Stomach (tissue), 9 donors: ENCODE results near the gene PTER. TPM values are rescaled to one million over a fixed set of nuclear protein-coding genes. Genes with fewer than 3 reads are reported as not detected.

Source experiments
- DNase-seq, 2 donors: peaks; one replicate each; pipeline versions ENCODE4 v3.0.0 to v3.0.0-alpha.2; 2013 to 2019
- H3K27ac ChIP-seq, 5 donors: fragments of 200-600 bp in 4 of 5; sonication (generic) in 4 of 5; one replicate each; pipeline ENCODE4 v1.5.1; 2013 to 2019; ENCODE audit warnings: mild to moderate bottlenecking in 1 of 5, moderate library complexity in 1 of 5
- H3K27me3 ChIP-seq, 3 donors: fragments of 200-600 bp; sonication (generic); one replicate each; pipeline ENCODE4 v1.5.1; 2017 to 2019; ENCODE audit warnings: mixed run types in 1 of 3
- H3K36me3 ChIP-seq, 4 donors: fragments of 200-600 bp; sonication (generic); 1 replicate in 3 of 4; 2 replicates in 1 of 4; pipeline ENCODE4 v1.5.1; 2016 to 2019
- H3K4me1 ChIP-seq, 4 donors: fragments of 200-600 bp; sonication (generic); one replicate each; pipeline ENCODE4 v1.5.1; 2016 to 2019
- H3K4me3 ChIP-seq, 4 donors: fragments of 200-600 bp; sonication (generic) in 3 of 4; one replicate each; pipeline ENCODE4 v1.5.1; 2016 to 2019; ENCODE audit warnings: mild to moderate bottlenecking in 1 of 4
- H3K9me3 ChIP-seq, 4 donors: fragments of 200-600 bp; sonication (generic); one replicate each; pipeline ENCODE4 v1.5.1; 2016 to 2019
- EP300 ChIP-seq: sonication (generic); formaldehyde crosslinking; IDR thresholded peaks from one replicate; pipeline ENCODE4 v1.6.1; 2017; ENCODE audit warnings: antibody characterized with exemption
- POLR2A ChIP-seq, 4 donors: fragments of 450-650 bp; IDR thresholded peaks; one replicate each; pipeline ENCODE4 v1.6.1; 2016; ENCODE audit warnings: antibody characterized with exemption in 4 of 4, control low read depth in 2 of 4, mild to moderate bottlenecking in 1 of 4, moderate library complexity in 1 of 4
- POLR2AphosphoS5 ChIP-seq, 3 donors: sonication (generic); formaldehyde crosslinking; IDR thresholded peaks; one replicate each; pipeline ENCODE4 v1.6.1; 2016; ENCODE audit warnings: antibody characterized with exemption in 3 of 3
- WGBS, 5 donors: extraction: QIAGEN DNeasy Blood & Tissue Kit in 3 of 5; methylation state at CpG; one replicate each; pipeline versions ENCODE4 v1.1.5 to v1.1.7; 2013 to 2018; 5-methylcytosine and 5-hydroxymethylcytosine counted together
- intact Hi-C: fragments of 100-400 bp; cut with DNase I; formaldehyde crosslinking; loops from one replicate; pipeline ENCODE4 v1.15.1; 2023; ENCODE audit warnings: low total_unique reads
- polyA plus RNA-seq, 3 donors: library from polyadenylated mRNA; stranded (reverse); fragments of 200-250 nt; gene quantifications; one replicate each; pipeline ENCODE4 v1.2.3, GENCODE V29; 2013
- small RNA-seq, 4 donors: library from RNA; depleted of rRNA; stranded (forward); fragments of <200 nt; gene quantifications; one replicate each; pipeline ENCODE3, GENCODE V24; 2016
- total RNA-seq, 5 donors: library from RNA; depleted of rRNA; stranded (reverse); fragments of >200 nt; gene quantifications; one replicate each; pipeline versions ENCODE4 v1.1.0 to v1.2.3, GENCODE V29; 2014 to 2016
- TF ChIP-seq, protein P1 (sequence below), 7 experiments: fragments of 450-650 bp in 4 of 7; fragments of 200-600 bp in 3 of 7; sonication (generic) in 3 of 7; IDR thresholded peaks; one replicate each; pipeline ENCODE4 v1.5.1; 2016 to 2019; ENCODE audit warnings: antibody characterized with exemption in 7 of 7, control low read depth in 2 of 7, mild to moderate bottlenecking in 1 of 7
- donor health status: healthy with polysubstance abuse.
- donor health status: Bipolar disorder and iron deficiency.
- donor health status: healthy.

The PTER gene
- total and polyA plus RNA-seq, 8 donors, result 2.2 to 40.2 (median 17.3) TPM

- intact Hi-C loops, result loop anchor here (10.0 kb wide), 1 partner anchor 640 kb away; no protein-coding TSS in a partner anchor
- Histone ChIP-seq H3K27me3 (no peaks in the 10 kb centered on the region), H3K4me3 (no peak overlapping the region), H3K36me3 (no peaks in the 10 kb centered on the region), H3K4me1 (peaks cover 0 to 7% (median 0%) of the 10 kb centered on the region in 4 donors), H3K27ac (no peak overlapping the region), H3K9me3 (no peaks in the 10 kb centered on the region)
- peak in 1 of 2 donors; percentile 43 for DNase-seq
- WGBS, 5 donors, result 22 to 32% (median 26%) methylated on average over 7 of the region's 7 CpGs
- TF ChIP-seq, protein P1, sequence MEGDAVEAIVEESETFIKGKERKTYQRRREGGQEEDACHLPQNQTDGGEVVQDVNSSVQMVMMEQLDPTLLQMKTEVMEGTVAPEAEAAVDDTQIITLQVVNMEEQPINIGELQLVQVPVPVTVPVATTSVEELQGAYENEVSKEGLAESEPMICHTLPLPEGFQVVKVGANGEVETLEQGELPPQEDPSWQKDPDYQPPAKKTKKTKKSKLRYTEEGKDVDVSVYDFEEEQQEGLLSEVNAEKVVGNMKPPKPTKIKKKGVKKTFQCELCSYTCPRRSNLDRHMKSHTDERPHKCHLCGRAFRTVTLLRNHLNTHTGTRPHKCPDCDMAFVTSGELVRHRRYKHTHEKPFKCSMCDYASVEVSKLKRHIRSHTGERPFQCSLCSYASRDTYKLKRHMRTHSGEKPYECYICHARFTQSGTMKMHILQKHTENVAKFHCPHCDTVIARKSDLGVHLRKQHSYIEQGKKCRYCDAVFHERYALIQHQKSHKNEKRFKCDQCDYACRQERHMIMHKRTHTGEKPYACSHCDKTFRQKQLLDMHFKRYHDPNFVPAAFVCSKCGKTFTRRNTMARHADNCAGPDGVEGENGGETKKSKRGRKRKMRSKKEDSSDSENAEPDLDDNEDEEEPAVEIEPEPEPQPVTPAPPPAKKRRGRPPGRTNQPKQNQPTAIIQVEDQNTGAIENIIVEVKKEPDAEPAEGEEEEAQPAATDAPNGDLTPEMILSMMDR (IDR thresholded peaks at IDR 0.05), result peak in 5 of 7 experiments; percentile 29 to 67 (median 49)
- no peak for TF ChIP-seq POLR2AphosphoS5 (IDR thresholded peaks at IDR 0.05)
- no peak for TF ChIP-seq EP300
- TF ChIP-seq POLR2A (IDR thresholded peaks at IDR 0.05), result no peak
Observed at GRCh38 chr10:16545116-16545736, 108.4 kb downstream of the PTER start.

DNA sequence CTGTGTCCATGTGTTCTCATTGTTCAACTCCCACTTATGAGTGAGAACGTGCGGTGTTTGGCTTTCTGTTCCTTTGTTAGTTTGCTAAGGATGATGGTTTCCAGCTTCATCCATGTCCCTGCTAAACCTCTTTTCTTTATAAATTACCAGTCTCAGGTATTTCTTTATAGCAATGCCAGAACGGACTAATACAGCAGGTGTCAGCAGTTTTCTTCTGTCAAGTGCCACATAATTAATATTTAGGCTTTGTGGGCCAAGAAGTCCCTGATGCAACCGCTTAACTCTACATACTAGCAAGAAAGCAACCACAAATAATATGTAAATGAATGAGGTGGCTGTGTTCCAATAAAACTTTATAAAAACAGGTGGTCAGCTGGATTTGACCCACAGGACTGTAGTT is 111.2 kb downstream of the PTER start:
- H3K27me3 ChIP-seq, result no peaks in the 10 kb centered on the region
- peaks cover 0 to 7% (median 0%) of the 10 kb centered on the region in 4 donors for H3K4me1 ChIP-seq
- TF ChIP-seq POLR2AphosphoS5 (IDR thresholded peaks at IDR 0.05) (no peak), POLR2A (IDR thresholded peaks at IDR 0.05) (no peak), EP300 (no peak)
- TF ChIP-seq, protein P1 (IDR thresholded peaks at IDR 0.05), result no peak
- no peak overlapping the region for H3K4me3 ChIP-seq
- no peak for DNase-seq
- no peaks in the 10 kb centered on the region for H3K9me3 ChIP-seq
- intact Hi-C loops, result loop anchor here (10.0 kb wide), 1 partner anchor 643 kb away; no protein-coding TSS in a partner anchor
- no peak overlapping the region for H3K27ac ChIP-seq
- H3K36me3 ChIP-seq, result no peaks in the 10 kb centered on the region
- WGBS, 5 donors, result 76 to 91% (median 83%) methylated on average over 4 of the region's 4 CpGs

DNA sequence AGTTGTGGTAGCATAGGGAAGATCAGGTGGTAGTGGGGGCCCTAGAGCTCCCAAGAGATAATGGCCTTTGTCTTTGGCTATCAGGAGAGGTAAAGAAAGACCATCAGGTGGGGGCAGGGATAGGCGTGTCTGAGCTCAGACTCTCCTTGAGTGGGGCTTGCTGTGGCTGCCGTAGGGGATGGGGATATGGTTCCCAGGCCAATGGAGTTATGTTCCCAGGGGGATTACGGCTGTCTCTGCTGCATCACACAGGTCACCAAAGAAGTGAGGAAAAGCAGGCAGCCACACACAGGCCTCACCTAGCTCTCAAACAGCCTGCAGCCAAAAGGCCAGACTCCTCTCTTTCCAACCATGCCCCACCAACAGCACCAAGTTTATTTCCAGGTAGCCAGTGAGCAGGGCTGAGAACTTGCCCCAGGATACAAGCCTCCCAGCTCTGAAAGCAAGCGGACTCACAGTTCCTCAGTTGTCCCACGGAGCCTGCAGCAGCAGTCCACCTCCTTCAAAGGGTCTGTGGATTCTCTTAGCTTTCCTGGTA is 122.5 kb downstream of the PTER start:
- no peak for DNase-seq
- Histone ChIP-seq H3K36me3 (no peaks in the 10 kb centered on the region), H3K4me1 (no peaks in the 10 kb centered on the region), H3K4me3 (no peak overlapping the region), H3K27me3 (peaks cover 0 to 6% (median 0%) of the 10 kb centered on the region in 3 donors), H3K9me3 (peaks cover 0 to 14% (median 14%) of the 10 kb centered on the region in 4 donors), H3K27ac (no peak overlapping the region)
- TF ChIP-seq POLR2AphosphoS5 (IDR thresholded peaks at IDR 0.05) (no peak), EP300 (no peak), POLR2A (IDR thresholded peaks at IDR 0.05) (no peak)
- TF ChIP-seq, protein P1 (IDR thresholded peaks at IDR 0.05), result no peak
- intact Hi-C loops, result no loop called here
- WGBS, 5 donors, result 66 to 79% (median 73%) methylated on average over 5 of the region's 5 CpGs

DNA sequence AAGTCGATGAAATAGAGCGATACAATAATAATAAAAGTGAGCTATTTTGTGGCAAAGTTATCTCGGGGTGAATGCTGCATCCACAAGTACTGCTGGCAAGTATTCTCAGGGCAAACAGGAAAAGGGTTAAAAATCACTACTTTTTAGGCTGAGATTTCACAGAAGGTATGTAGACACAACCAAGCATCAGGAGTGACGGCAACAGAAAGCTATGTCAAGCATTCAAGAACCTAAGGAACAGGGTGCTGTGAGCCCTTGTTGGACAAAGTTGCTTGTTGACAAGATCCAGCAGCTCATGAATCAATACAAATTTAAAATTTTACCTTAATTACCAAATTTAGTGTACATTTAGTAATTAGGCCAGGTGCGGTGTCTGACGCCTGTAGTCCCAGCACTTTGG is 126.1 kb downstream of the PTER start:
- H3K27me3 ChIP-seq, result peaks cover 0 to 6% (median 0%) of the 10 kb centered on the region in 3 donors
- H3K27ac ChIP-seq, result no peak overlapping the region
- H3K36me3 ChIP-seq, result no peaks in the 10 kb centered on the region
- WGBS, 5 donors, result 85 to 92% (median 89%) methylated on average over 6 of the region's 6 CpGs
- H3K4me1 ChIP-seq, result no peaks in the 10 kb centered on the region
- H3K9me3 ChIP-seq, result peaks cover 0 to 14% (median 14%) of the 10 kb centered on the region in 4 donors
- intact Hi-C loops, result no loop called here
- TF ChIP-seq, protein P1 (IDR thresholded peaks at IDR 0.05), result no peak
- TF ChIP-seq EP300, result no peak
- TF ChIP-seq POLR2AphosphoS5 (IDR thresholded peaks at IDR 0.05), result no peak
- no peak for TF ChIP-seq POLR2A (IDR thresholded peaks at IDR 0.05)
- H3K4me3 ChIP-seq, result no peak overlapping the region
- no peak for DNase-seq

Small RNA genes lying within 50 kb of the gene (small RNA-seq; reads per million reads assigned to genes)
- gene RNU2-18P, result 0 to 0.08 (median 0) reads per million in 4 donors

Other genes with a start within 250 kb of the PTER start
- gene C1QL3, start 84.9 kb downstream of the PTER start, total RNA-seq, result under 1 TPM in 1 of 5 donors, not detected in 4; 0.73 TPM
- not detected for gene C1QL3, start 84.9 kb downstream of the PTER start, polyA plus RNA-seq